Natural killer cell (primary cell): ENCODE measurements around the gene APC2. TPM values are rescaled to one million over a fixed set of nuclear protein-coding genes. Genes with fewer than 3 reads are reported as not detected.

Source experiments
- ATAC-seq, 3 donors: fragments of 150-1000 bp in 2 of 3; fragments of 200-7000 bp in 1 of 3; cut with Tn5 transposase; 1 replicate in 1 of 3; 2 replicates in 2 of 3; pipeline ENCODE4 v1.10.0; 2021; ENCODE audit warnings: mild to moderate bottlenecking in 2 of 3, moderate library complexity in 2 of 3
- DNase-seq, 2 donors: peaks; one replicate each; pipeline versions ENCODE4 v3.0.0 to v3.0.0-alpha.2; 2013 to 2021; ENCODE audit warnings: mixed read lengths in 1 of 2
- H3K27ac ChIP-seq: one replicate; pipeline ENCODE4 v1.5.1; 2013; ENCODE audit warnings: mild to moderate bottlenecking, low read length
- H3K27me3 ChIP-seq: one replicate; pipeline ENCODE4 v1.6.1; 2013; ENCODE audit warnings: low read length; ENCODE audit not compliant: control insufficient read depth, insufficient read depth
- H3K36me3 ChIP-seq: one replicate; pipeline ENCODE4 v1.6.1; 2013; ENCODE audit warnings: low read length; ENCODE audit not compliant: control insufficient read depth, insufficient read depth
- H3K4me1 ChIP-seq: one replicate; pipeline ENCODE4 v1.6.1; 2013; ENCODE audit warnings: low read length; ENCODE audit not compliant: control insufficient read depth, insufficient read depth
- H3K4me3 ChIP-seq: one replicate; pipeline ENCODE4 v1.5.1; 2013; ENCODE audit warnings: low read length
- H3K9me3 ChIP-seq: one replicate; pipeline ENCODE4 v1.6.1; 2013; ENCODE audit warnings: low read length; ENCODE audit not compliant: control insufficient read depth, insufficient read depth
- H3K27ac Mint-ChIP-seq, 2 donors: one replicate each; pipeline ENCODE4 v1.8.0; 2022; ENCODE audit warnings: mild to moderate bottlenecking in 2 of 2, mixed read lengths in 2 of 2, moderate library complexity in 1 of 2
- H3K27me3 Mint-ChIP-seq, 2 donors: one replicate each; pipeline ENCODE4 v1.8.0; 2022; ENCODE audit warnings: low read depth in 2 of 2, mixed read lengths in 2 of 2
- H3K36me3 Mint-ChIP-seq: one replicate; pipeline ENCODE4 v1.8.0; 2022; ENCODE audit warnings: mixed read lengths
- H3K4me1 Mint-ChIP-seq, 2 donors: one replicate each; pipeline ENCODE4 v1.8.0; 2022; ENCODE audit warnings: mixed read lengths in 2 of 2
- H3K4me3 Mint-ChIP-seq: one replicate; pipeline ENCODE4 v1.8.0; 2022; ENCODE audit warnings: mild to moderate bottlenecking, moderate library complexity, mixed read lengths
- H3K9me3 Mint-ChIP-seq, 2 donors: one replicate each; pipeline ENCODE4 v1.8.0; 2022; ENCODE audit warnings: mixed read lengths in 2 of 2
- CTCF ChIP-seq: fragments of 200-600 bp; IDR thresholded peaks from one replicate; pipeline ENCODE4 v1.8.0; 2022; ENCODE audit warnings: antibody characterized with exemption
- WGBS: methylation state at CpG from one replicate; pipeline ENCODE4 v1.1.7; 2013; ENCODE audit warnings: missing lambda C conversion rate; ENCODE audit not compliant: insufficient coverage; 5-methylcytosine and 5-hydroxymethylcytosine counted together
- intact Hi-C: fragments of 100-400 bp; cut with micrococcal nuclease; formaldehyde crosslinking; loops from one replicate; pipeline ENCODE4 v1.14.2; 2022
- total RNA-seq, 4 donors: library from RNA; stranded (reverse); fragments of 120-200 nt in 1 of 4; gene quantifications; one replicate each; pipeline versions ENCODE4 v1.2.3 to v1.2.4, GENCODE V29; 2013 to 2022

The APC2 gene
- total RNA-seq, 3 donors from 2014 or later (not counting 1 experiment from before 2014, with no cell fraction given), result 0.14 to 0.58 (median 0.27) TPM

- peaks cover 5 to 20% of the 10 kb centered on the region in 2 donors for H3K4me1 Mint-ChIP-seq
- no peak overlapping the region for H3K4me3 ChIP-seq
- no peaks in the 10 kb centered on the region for H3K36me3 Mint-ChIP-seq
- H3K36me3 ChIP-seq, result no peaks in the 10 kb centered on the region
- H3K4me3 Mint-ChIP-seq, result peak overlapping the region; percentile 64
- ATAC-seq, result no peak
- no peak for DNase-seq
- no peak for TF ChIP-seq CTCF
- H3K9me3 ChIP-seq, result peaks cover 9% of the 10 kb centered on the region
- H3K27me3 Mint-ChIP-seq, result peaks cover 6 to 22% of the 10 kb centered on the region in 2 donors
- no peak overlapping the region for H3K27ac ChIP-seq
- WGBS, result 51% methylated on average over 21 of the region's 22 CpGs
- no peak overlapping the region for H3K27ac Mint-ChIP-seq
- H3K27me3 ChIP-seq, result peaks cover 12% of the 10 kb centered on the region
- no peaks in the 10 kb centered on the region for H3K9me3 Mint-ChIP-seq
- intact Hi-C loops, result no loop called here
- H3K4me1 ChIP-seq, result peaks cover 34% of the 10 kb centered on the region
Observed at GRCh38 chr19:1511318-1512317, 61.7 kb downstream of the APC2 start.

DNA sequence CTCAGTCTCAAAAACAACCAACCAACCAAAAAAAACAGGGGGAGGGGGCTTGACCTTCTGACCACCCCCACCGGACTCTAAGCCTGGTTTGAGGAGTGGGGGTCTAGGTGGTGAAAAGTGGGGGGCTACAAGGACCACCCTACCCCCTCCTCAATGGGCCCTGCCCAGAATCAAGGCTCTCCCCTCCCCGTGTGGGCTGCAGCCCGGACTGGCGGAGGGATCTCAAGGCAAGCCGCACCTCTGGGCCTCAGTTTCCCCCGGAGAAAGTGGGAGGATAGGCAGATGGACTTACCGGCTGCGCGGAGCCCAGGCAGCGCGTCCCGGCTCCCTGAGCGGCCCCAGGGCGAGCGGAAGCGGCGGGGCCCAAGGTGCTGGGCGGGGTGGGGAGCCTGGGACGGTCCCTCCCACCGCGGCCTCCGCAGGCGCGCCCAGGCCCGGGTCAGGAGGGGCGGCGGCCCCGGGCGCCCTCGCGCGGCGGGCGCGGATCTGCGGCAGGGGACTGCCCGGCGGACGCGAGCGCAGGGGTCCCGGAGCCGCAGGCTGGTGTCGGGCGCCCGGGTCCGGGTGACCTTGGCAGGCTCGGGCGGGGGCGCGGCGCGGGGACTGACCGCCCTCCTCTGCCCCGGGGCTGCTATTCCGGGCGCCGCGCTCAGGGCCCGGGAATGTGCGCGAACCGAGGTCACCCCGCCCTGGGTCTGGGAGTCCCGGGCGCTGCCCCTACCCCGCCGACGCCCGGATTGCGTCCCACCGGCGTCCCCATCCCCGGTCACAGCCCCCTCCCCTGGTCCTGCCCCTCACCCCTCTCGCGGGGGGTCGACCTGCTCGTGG, 63.0 kb downstream of the APC2 start, which contains the start of gene ADAMTSL5:
ADAMTSL5 (minus strand) TSS at position 349 of the 828 bp plus-strand sequence. CDS start 2,076 bp downstream, outside the sequence.
- 3% methylated on average over 77 of the region's 78 CpGs for WGBS
- H3K36me3 Mint-ChIP-seq, result no peaks in the 10 kb centered on the region
- Histone ChIP-seq H3K27ac (no peak within 1 kb of the TSS), H3K36me3 (no peaks in the 10 kb centered on the region), H3K4me1 (peaks cover 24% of the 10 kb centered on the region), H3K4me3 (peak within 1 kb of the TSS; percentile 17), H3K9me3 (peaks cover 3% of the 10 kb centered on the region), H3K27me3 (peaks cover 12% of the 10 kb centered on the region)
- peaks cover under 1 to 13% of the 10 kb centered on the region in 2 donors for H3K4me1 Mint-ChIP-seq
- peaks cover 6 to 18% of the 10 kb centered on the region in 2 donors for H3K27me3 Mint-ChIP-seq
- peak in 1 of 2 donors; percentile 80 for DNase-seq
- ATAC-seq, result peak; percentile 47 to 61 (median 52)
- peak within 1 kb of the TSS; percentile 64 for H3K4me3 Mint-ChIP-seq
- no peak for TF ChIP-seq CTCF
- no peak within 1 kb of the TSS for H3K27ac Mint-ChIP-seq
- intact Hi-C loops, result no loop called here
- no peaks in the 10 kb centered on the region for H3K9me3 Mint-ChIP-seq

DNA sequence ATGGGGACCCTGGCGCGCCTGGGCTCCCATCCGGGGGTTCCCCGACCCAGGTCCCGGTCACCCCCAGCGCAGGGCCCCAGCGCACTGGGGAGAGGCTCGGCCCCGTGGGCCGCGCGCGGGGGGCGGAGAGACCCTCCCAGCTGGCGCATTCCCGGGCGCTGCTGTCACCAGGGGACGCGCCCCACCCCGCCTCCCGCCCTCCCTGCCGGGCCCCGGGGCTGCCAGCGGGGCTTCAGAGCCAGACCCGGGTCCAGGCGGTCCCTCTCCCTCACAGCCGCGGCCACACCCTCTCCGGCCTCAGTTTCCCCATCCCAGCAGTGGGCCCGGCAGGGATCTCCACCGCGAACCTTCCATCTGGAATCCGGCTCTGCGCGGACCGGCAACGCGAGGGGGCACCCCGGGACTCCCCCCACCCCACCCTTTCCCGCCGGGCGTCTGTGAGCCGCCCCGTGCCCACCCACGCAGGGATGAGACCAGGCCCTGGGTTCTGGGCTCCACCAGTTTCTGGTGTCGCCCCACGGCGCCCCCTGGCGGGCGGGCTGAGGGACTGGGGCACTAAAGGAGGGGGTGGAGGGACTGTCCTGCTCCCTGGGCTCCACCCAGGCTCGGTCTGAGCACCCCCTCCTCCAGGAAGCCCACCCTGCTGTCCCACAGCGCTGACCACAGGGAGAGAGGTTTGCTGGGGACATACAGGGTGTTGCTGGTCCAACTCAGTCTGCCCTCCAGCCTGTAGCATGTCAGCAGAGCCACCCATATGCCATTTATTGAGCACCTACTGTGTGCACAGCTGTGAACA, 63.8 kb downstream of the APC2 start:
- Mint-ChIP-seq H3K36me3 (no peaks in the 10 kb centered on the region), H3K27me3 (peaks cover 6 to 15% of the 10 kb centered on the region in 2 donors), H3K4me3 (no peak overlapping the region), H3K4me1 (peaks cover 0 to 9% of the 10 kb centered on the region in 2 donors), H3K9me3 (no peaks in the 10 kb centered on the region), H3K27ac (no peak overlapping the region)
- no peaks in the 10 kb centered on the region for H3K9me3 ChIP-seq
- H3K4me3 ChIP-seq, result no peak overlapping the region
- no peak overlapping the region for H3K27ac ChIP-seq
- intact Hi-C loops, result no loop called here
- H3K36me3 ChIP-seq, result no peaks in the 10 kb centered on the region
- peak; percentile 64 for TF ChIP-seq CTCF
- peaks cover 12% of the 10 kb centered on the region for H3K27me3 ChIP-seq
- 12% methylated on average over 52 of the region's 52 CpGs for WGBS
- peaks cover 17% of the 10 kb centered on the region for H3K4me1 ChIP-seq
- ATAC-seq, result peak; percentile 63 to 69 (median 68)
- DNase-seq, result peak; percentile 62 to 82
